Germinal center (tissue), 1 donor: ENCODE measurements around the gene INSYN1.

ENCODE experiments used
- DNase-seq: peaks from one replicate; pipeline ENCODE4 v3.0.0; 2012; ENCODE audit warnings: mixed read lengths, low spot score

INSYN1 gene

GRCh38 chr15:73777741-73778140 lies 24.6 kb upstream of the INSYN1 start:
- no peak for DNase-seq

GRCh38 chr15:73773428-73773827 lies 20.3 kb upstream of the INSYN1 start:
- DNase-seq = no peak

- DNase-seq = no peak
These were observed 18.4 kb upstream of the INSYN1 start for GRCh38 chr15:73771385-73772045.

GRCh38 chr15:73770050-73770449 lies 16.9 kb upstream of the INSYN1 start:
- DNase-seq = no peak

GRCh38 chr15:73767806-73768501 lies 14.8 kb upstream of the INSYN1 start:
- DNase-seq = no peak

- DNase-seq = no peak
These were observed 13.4 kb upstream of the INSYN1 start for GRCh38 chr15:73766598-73766997.

- DNase-seq = no peak
These were observed 12.6 kb upstream of the INSYN1 start for GRCh38 chr15:73765778-73766177.

GRCh38 chr15:73763931-73764330 lies 10.8 kb upstream of the INSYN1 start:
- no peak for DNase-seq

- no peak for DNase-seq
These were observed 7.5 kb upstream of the INSYN1 start for GRCh38 chr15:73760330-73761329.

GRCh38 chr15:73758461-73758860 lies 5.3 kb upstream of the INSYN1 start:
- no peak for DNase-seq

GRCh38 chr15:73757571-73757970 lies 4.4 kb upstream of the INSYN1 start:
- no peak for DNase-seq

- no peak for DNase-seq
These were observed 3.9 kb upstream of the INSYN1 start for GRCh38 chr15:73756947-73757513.

- no peak for DNase-seq
These were observed 3.2 kb upstream of the INSYN1 start for GRCh38 chr15:73756390-73756789.

GRCh38 chr15:73755946-73756345 lies 2.8 kb upstream of the INSYN1 start:
- no peak for DNase-seq

GRCh38 chr15:73755481-73755880 lies 2.3 kb upstream of the INSYN1 start:
- no peak for DNase-seq

- DNase-seq = no peak
These were observed 1.3 kb upstream of the INSYN1 start for GRCh38 chr15:73754461-73754860.

GRCh38 chr15:73752806-73753193 lies 351 bp downstream of the INSYN1 start:
- DNase-seq = peak; percentile 17

GRCh38 chr15:73751899-73752805 lies 999 bp downstream of the INSYN1 start:
- no peak for DNase-seq

- DNase-seq = no peak
These were observed 1.6 kb downstream of the INSYN1 start for GRCh38 chr15:73751511-73751898.

- DNase-seq = no peak
These were observed 2.2 kb downstream of the INSYN1 start for GRCh38 chr15:73750951-73751350.

GRCh38 chr15:73750438-73750837 lies 2.7 kb downstream of the INSYN1 start:
- no peak for DNase-seq
